HEK293 (cell line): ENCODE data around the gene HTRA2.

ENCODE experiments used
- CTCF ChIA-PET: fragments of 350-600 bp; formaldehyde crosslinking; extraction: SDS; loops from one replicate; lab custom pipeline; 2021; ENCODE audit warnings: antibody characterized with exemption; lab: Yijun Ruan, JAX
- POLR2A ChIA-PET: fragments of 300-600 bp; formaldehyde crosslinking; extraction: SDS; loops from one replicate; lab custom pipeline; 2020; ENCODE audit warnings: antibody characterized with exemption, inconsistent platforms; lab: Yijun Ruan, JAX
- H3K27ac ChIP-seq: fragments of 200-500 bp; sonication (Bioruptor generic); 2 replicates; pipeline ENCODE4 v1.5.1; 2014; ENCODE audit warnings: low read depth, low read length, control low read depth, inconsistent platforms; ENCODE audit errors: extremely low read depth
- H3K36me3 ChIP-seq, 2 experiments: fragments of 200-500 bp in 1 of 2; sonication (Bioruptor generic) in 1 of 2; 1 replicate in 1 of 2; 2 replicates in 1 of 2; pipeline ENCODE4 v1.5.1; 2014 to 2017; ENCODE audit warnings: inconsistent platforms in 2 of 2, low read length in 2 of 2; ENCODE audit not compliant: control insufficient read depth in 2 of 2, insufficient read depth in 1 of 2
- H3K4me1 ChIP-seq: fragments of 200-500 bp; sonication (Bioruptor generic); 2 replicates; pipeline ENCODE4 v1.5.1; 2014; ENCODE audit warnings: mild to moderate bottlenecking, low read length, inconsistent platforms; ENCODE audit not compliant: control insufficient read depth, insufficient read depth
- H3K4me3 ChIP-seq: 2 replicates; pipeline ENCODE4 v1.5.1; 2011; ENCODE audit warnings: low read depth, mild to moderate bottlenecking, control low read depth, low read length, moderate library complexity
- H3K9me3 ChIP-seq: fragments of 200-500 bp; sonication (Bioruptor generic); 2 replicates; pipeline ENCODE4 v1.5.1; 2014; ENCODE audit warnings: low read depth, low read length, inconsistent platforms; ENCODE audit not compliant: control insufficient read depth, insufficient read depth
- CTCF ChIP-seq: fragments of 450-650 bp; formaldehyde crosslinking; IDR thresholded peaks from 2 replicates; pipeline ENCODE4 v1.5.1; 2016; ENCODE audit warnings: missing biosample characterization, missing genetic modification characterization
- EGR2 ChIP-seq: fragments of 450-650 bp; formaldehyde crosslinking; IDR thresholded peaks from 2 replicates; pipeline ENCODE4 v1.5.1; 2016; ENCODE audit warnings: low read depth, missing biosample characterization, missing genetic modification characterization
- IKZF3 ChIP-seq: fragments of 450-650 bp; IDR thresholded peaks from 2 replicates; pipeline ENCODE4 v1.5.0; 2018; ENCODE audit warnings: missing biosample characterization, mild to moderate bottlenecking, missing genetic modification characterization, moderate library complexity
- KLF1 ChIP-seq: fragments of 450-650 bp; formaldehyde crosslinking; IDR thresholded peaks from 2 replicates; pipeline ENCODE4 v1.5.1; 2016; ENCODE audit warnings: missing biosample characterization, missing genetic modification characterization
- KLF16 ChIP-seq: fragments of 450-650 bp; formaldehyde crosslinking; IDR thresholded peaks from 2 replicates; pipeline ENCODE4 v1.5.1; 2017; ENCODE audit warnings: missing biosample characterization, missing genetic modification characterization
- PATZ1 ChIP-seq: fragments of 450-650 bp; formaldehyde crosslinking; IDR thresholded peaks from 2 replicates; pipeline ENCODE4 v1.5.1; 2016; ENCODE audit warnings: missing biosample characterization, missing genetic modification characterization
- PRDM10 ChIP-seq: fragments of 450-650 bp; formaldehyde crosslinking; IDR thresholded peaks from 2 replicates; pipeline ENCODE4 v1.5.1; 2016; ENCODE audit warnings: missing biosample characterization, missing genetic modification characterization
- SP2 ChIP-seq: fragments of 450-650 bp; formaldehyde crosslinking; IDR thresholded peaks from 2 replicates; pipeline ENCODE4 v1.5.1; 2016; ENCODE audit warnings: missing biosample characterization, missing genetic modification characterization
- YY1 ChIP-seq: fragments of 450-650 bp; formaldehyde crosslinking; IDR thresholded peaks from 2 replicates; pipeline ENCODE4 v1.5.1; 2018; ENCODE audit warnings: missing biosample characterization, missing genetic modification characterization
- YY2 ChIP-seq: fragments of 450-650 bp; formaldehyde crosslinking; IDR thresholded peaks from 2 replicates; pipeline ENCODE4 v1.5.1; 2016; ENCODE audit warnings: missing biosample characterization, missing genetic modification characterization
- ZBTB17 ChIP-seq: fragments of 450-650 bp; formaldehyde crosslinking; IDR thresholded peaks from 2 replicates; pipeline ENCODE4 v1.5.1; 2016; ENCODE audit warnings: missing biosample characterization, missing genetic modification characterization
- ZBTB20 ChIP-seq: fragments of 450-650 bp; formaldehyde crosslinking; IDR thresholded peaks from 2 replicates; pipeline ENCODE4 v1.5.1; 2016; ENCODE audit warnings: missing biosample characterization, missing genetic modification characterization
- ZBTB49 ChIP-seq: fragments of 450-650 bp; formaldehyde crosslinking; IDR thresholded peaks from 2 replicates; pipeline ENCODE4 v1.5.1; 2016; ENCODE audit warnings: missing biosample characterization, missing genetic modification characterization, low read depth
- ZFHX2 ChIP-seq: fragments of 450-650 bp; formaldehyde crosslinking; conservative IDR thresholded peaks from 2 replicates; pipeline ENCODE4 v1.5.1; 2016; ENCODE audit warnings: missing biosample characterization, missing genetic modification characterization
- ZFP69B ChIP-seq: fragments of 450-650 bp; formaldehyde crosslinking; IDR thresholded peaks from 2 replicates; pipeline ENCODE4 v1.5.1; 2016; ENCODE audit warnings: missing biosample characterization, missing genetic modification characterization
- ZIC2 ChIP-seq: fragments of 450-650 bp; formaldehyde crosslinking; IDR thresholded peaks from 2 replicates; pipeline ENCODE4 v1.5.1; 2016; ENCODE audit warnings: missing biosample characterization, missing genetic modification characterization
- ZNF18 ChIP-seq: fragments of 450-650 bp; formaldehyde crosslinking; IDR thresholded peaks from 2 replicates; pipeline ENCODE4 v1.5.1; 2016; ENCODE audit warnings: missing biosample characterization, missing genetic modification characterization
- ZNF184 ChIP-seq: fragments of 450-650 bp; IDR thresholded peaks from 2 replicates; pipeline ENCODE4 v1.5.1; 2018; ENCODE audit warnings: missing biosample characterization, mild to moderate bottlenecking, missing genetic modification characterization
- ZNF2 ChIP-seq: fragments of 450-650 bp; formaldehyde crosslinking; IDR thresholded peaks from 2 replicates; pipeline ENCODE4 v1.5.1; 2016; ENCODE audit warnings: missing biosample characterization, missing genetic modification characterization
- ZNF211 ChIP-seq: fragments of 450-650 bp; formaldehyde crosslinking; IDR thresholded peaks from 2 replicates; pipeline ENCODE4 v1.5.1; 2016; ENCODE audit warnings: low read depth, missing biosample characterization, missing genetic modification characterization
- ZNF248 ChIP-seq: fragments of 450-650 bp; formaldehyde crosslinking; IDR thresholded peaks from 2 replicates; pipeline ENCODE4 v1.5.1; 2017; ENCODE audit warnings: missing biosample characterization, missing genetic modification characterization
- ZNF324 ChIP-seq: fragments of 450-650 bp; formaldehyde crosslinking; IDR thresholded peaks from 2 replicates; pipeline ENCODE4 v1.5.1; 2016; ENCODE audit warnings: missing biosample characterization, missing genetic modification characterization
- ZNF629 ChIP-seq: fragments of 450-650 bp; formaldehyde crosslinking; IDR thresholded peaks from 2 replicates; pipeline ENCODE4 v1.5.1; 2017; ENCODE audit warnings: missing biosample characterization, missing genetic modification characterization
- ZNF664 ChIP-seq: fragments of 450-650 bp; formaldehyde crosslinking; IDR thresholded peaks from 2 replicates; pipeline ENCODE4 v1.5.1; 2016; ENCODE audit warnings: missing biosample characterization, missing genetic modification characterization
- ZNF830 ChIP-seq: fragments of 450-650 bp; IDR thresholded peaks from 2 replicates; pipeline ENCODE4 v1.5.0; 2018; ENCODE audit warnings: missing biosample characterization, missing genetic modification characterization, low read depth, mild to moderate bottlenecking, moderate library complexity
- ZSCAN30 ChIP-seq: fragments of 450-650 bp; IDR thresholded peaks from 2 replicates; pipeline ENCODE4 v1.5.1; 2018; ENCODE audit warnings: missing biosample characterization, mild to moderate bottlenecking, missing genetic modification characterization, moderate library complexity

The HTRA2 gene

GRCh38 chr2:74482801-74483674, 46.7 kb upstream of the HTRA2 start, which contains the start of the genes CCDC142 and TTC31:
CCDC142 (minus strand) TSS chr2:74482998; CDS start chr2:74482837, 161 bp downstream.
TTC31 (plus strand) TSS chr2:74483081; CDS start chr2:74483096, 15 bp downstream.
- H3K4me3 ChIP-seq: peak within 1 kb of the TSS; percentile 92
- H3K9me3 ChIP-seq: no peaks in the 10 kb centered on the region
- no peaks in the 10 kb centered on the region for H3K4me1 ChIP-seq
- peak within 1 kb of the TSS; percentile 74 for H3K27ac ChIP-seq
- ChIA-PET CTCF (interaction anchor here (0.7 to 5.0 kb wide), 20 partner anchors 8 to 136 kb away, joined by 3 to 72 read pairs (median 4); partner anchors contain the start of genes AUP1, HTRA2 and MRPL53), POLR2A (interaction anchor here (1.0 to 4.0 kb wide), 16 partner anchors 11 to 746 kb away, joined by 3 to 37 read pairs (median 4); partner anchors contain the start of genes AUP1, DQX1, HTRA2 and INO80B)
- H3K36me3 ChIP-seq: peaks cover 41 to 47% of the 10 kb centered on the region in 2 experiments
- TF ChIP-seq ZNF629 (tag by site-specific recombination) (peak; percentile 62; the same call in 1 of the 2 replicates), SP2 (tag by site-specific recombination) (peak; percentile 84), CTCF (tag by site-specific recombination) (peak; percentile 88), ZNF324 (tag by site-specific recombination) (peak; percentile 22; the same call in 1 of the 2 replicates), ZNF211 (tag by site-specific recombination) (no peak), ZNF248 (tag by site-specific recombination) (no peak), ZSCAN30 (peak; percentile 10), KLF1 (tag by site-specific recombination) (peak; percentile 42), PRDM10 (tag by site-specific recombination) (peak; percentile 85), KLF16 (tag by site-specific recombination) (0 out of 2 replicates have a peak, but pooled peaks have one; percentile 28), ZFHX2 (tag by site-specific recombination) (0 out of 2 replicates have a peak, but pooled peaks have one; percentile 4), ZFP69B (tag by site-specific recombination) (peak; percentile 9; the same call in 1 of the 2 replicates), YY2 (tag by site-specific recombination) (peak; percentile 86), ZIC2 (tag by site-specific recombination) (no peak; the same call in 1 of the 2 replicates), ZBTB49 (tag by site-specific recombination) (no peak), IKZF3 (0 out of 2 replicates have a peak, but pooled peaks have one; percentile 35), PATZ1 (peak; percentile 77), ZNF664 (tag by site-specific recombination) (no peak), ZNF830 (tag by site-specific recombination) (no peak), ZNF184 (tag by site-specific recombination) (no peak), ZNF18 (tag by site-specific recombination) (no peak), YY1 (tag by site-specific recombination) (peak; percentile 94), ZBTB17 (tag by site-specific recombination) (peak; percentile 97), ZBTB20 (tag by site-specific recombination) (peak; percentile 64; the same call in 1 of the 2 replicates), EGR2 (tag by site-specific recombination) (peak; percentile 3; the same call in 1 of the 2 replicates), ZNF2 (tag by site-specific recombination) (peak; percentile 63)
